Smooth muscle cell (in vitro differentiated cells): Measurements from ENCODE around the gene ROR2. TPM values are rescaled to one million over a fixed set of nuclear protein-coding genes. Genes with fewer than 3 reads are reported as not detected.
"Not testable (repeated sequence)": the region's sequence is repeated elsewhere in the genome, so short reads cannot be mapped to it uniquely, and the experiment has no call there.

ENCODE experiments used
- DNase-seq: peaks from one replicate; lab custom pipeline; 2025; ENCODE audit not compliant: unreplicated experiment; lab: John Stamatoyannopoulos, UW
- H2AFZ ChIP-seq: fragments of 200-600 bp; sonication (generic); 2 replicates; pipeline ENCODE4 v1.6.0; 2016; ENCODE audit warnings: antibody characterized with exemption, low read depth, mild to moderate bottlenecking
- H3F3A ChIP-seq: fragments of 200-600 bp; sonication (generic); 2 replicates; pipeline ENCODE4 v1.6.0; 2017; ENCODE audit warnings: antibody characterized with exemption, low read depth
- H3K27ac ChIP-seq: fragments of 200-600 bp; sonication (generic); 2 replicates; pipeline ENCODE4 v1.5.1; 2016; ENCODE audit warnings: low read depth, mild to moderate bottlenecking
- H3K27me3 ChIP-seq: fragments of 200-600 bp; sonication (generic); 2 replicates; pipeline ENCODE4 v1.6.1; 2016; ENCODE audit warnings: low read depth, mild to moderate bottlenecking
- H3K36me3 ChIP-seq: fragments of 200-600 bp; sonication (generic); 2 replicates; pipeline ENCODE4 v1.5.1; 2016; ENCODE audit warnings: low read depth
- H3K4me1 ChIP-seq: fragments of 200-600 bp; sonication (generic); 2 replicates; pipeline ENCODE4 v1.5.1; 2016; ENCODE audit warnings: low read depth
- H3K4me2 ChIP-seq: fragments of 200-600 bp; sonication (generic); 2 replicates; pipeline ENCODE4 v1.6.0; 2016; ENCODE audit warnings: mild to moderate bottlenecking
- H3K4me3 ChIP-seq: fragments of 200-600 bp; sonication (generic); 2 replicates; pipeline ENCODE4 v1.5.1; 2016; ENCODE audit warnings: mild to moderate bottlenecking
- H3K79me2 ChIP-seq: fragments of 200-600 bp; sonication (generic); 2 replicates; pipeline ENCODE4 v1.6.0; 2016; ENCODE audit warnings: low read depth, mild to moderate bottlenecking
- H3K9ac ChIP-seq: fragments of 200-600 bp; sonication (generic); 2 replicates; pipeline ENCODE4 v1.6.0; 2016; ENCODE audit warnings: low read depth
- H3K9me3 ChIP-seq: fragments of 200-600 bp; sonication (generic); replicated peaks from 2 replicates; pipeline ENCODE4 v1.5.1; 2016; ENCODE audit warnings: low read depth
- H4K20me1 ChIP-seq: fragments of 200-600 bp; sonication (generic); 2 replicates; pipeline ENCODE4 v1.6.0; 2016; ENCODE audit warnings: low read depth
- CTCF ChIP-seq: fragments of 200-600 bp; sonication (generic); IDR thresholded peaks from 2 replicates; pipeline ENCODE4 v1.5.1; 2017; ENCODE audit warnings: borderline replicate concordance, mild to moderate bottlenecking, antibody characterized with exemption; ENCODE audit not compliant: insufficient read depth, poor library complexity, severe bottlenecking
- WGBS: methylation state at CpG from one replicate; pipeline ENCODE4 v1.1.7; 2016; ENCODE audit warnings: low lambda C conversion rate; 5-methylcytosine and 5-hydroxymethylcytosine counted together
- polyA plus RNA-seq: library from polyadenylated mRNA; unstranded; fragments of >200 nt; fragmentation: Nextera tagmentation; extraction: Ambion mirVana; gene quantifications from 2 replicates; pipeline ENCODE4 v1.2.1, GENCODE V29; 2016
- total RNA-seq: library from RNA; depleted of rRNA; stranded (reverse); fragments of >200 nt; gene quantifications from 2 replicates; pipeline ENCODE4 v1.2.3, GENCODE V29; 2014

Gene ROR2
- total and polyA plus RNA-seq, 2 experiments from 2014 or later: 16.7 to 21.7 TPM

- Histone ChIP-seq H3K27me3 (no peaks in the 10 kb centered on the region), H3K4me3 (no peak overlapping the region), H3K4me1 (peaks cover 3% of the 10 kb centered on the region), H3K36me3 (no peaks in the 10 kb centered on the region), H3K9me3 (no peaks in the 10 kb centered on the region), H4K20me1 (peaks cover 42% of the 10 kb centered on the region), H3K9ac (no peak overlapping the region), H3K27ac (no peak overlapping the region), H3F3A (no peaks in the 10 kb centered on the region), H2AFZ (no peak overlapping the region), H3K4me2 (no peak overlapping the region), H3K79me2 (peaks cover 21% of the 10 kb centered on the region)
- TF ChIP-seq CTCF: no peak
- WGBS: 59% methylated on average over 6 of the region's 6 CpGs
- no peak for DNase-seq
These were observed 154.3 kb downstream of the ROR2 start for GRCh38 chr9:91795598-91796241.

GRCh38 chr9:91793371-91793770, 156.7 kb downstream of the ROR2 start:
- H3K27ac ChIP-seq, H3K4me1 ChIP-seq, H3K9ac ChIP-seq, DNase-seq, H3F3A ChIP-seq, H3K4me3 ChIP-seq, H3K4me2 ChIP-seq, H3K36me3 ChIP-seq, H3K9me3 ChIP-seq, H3K27me3 ChIP-seq, H2AFZ ChIP-seq: not testable (repeated sequence)
- 94% methylated on average over 5 of the region's 5 CpGs for WGBS
- peaks cover 26% of the 10 kb centered on the region for H3K79me2 ChIP-seq
- H4K20me1 ChIP-seq: peaks cover 35% of the 10 kb centered on the region

- Histone ChIP-seq H3K9me3 (no peaks in the 10 kb centered on the region), H3K4me2 (peak overlapping the region; percentile 37), H3F3A (no peaks in the 10 kb centered on the region), H3K9ac (no peak overlapping the region), H3K36me3 (no peaks in the 10 kb centered on the region), H2AFZ (no peak overlapping the region), H3K4me3 (no peak overlapping the region), H3K4me1 (peaks cover 3% of the 10 kb centered on the region), H3K79me2 (peaks cover 35% of the 10 kb centered on the region), H3K27ac (peak overlapping the region; percentile 34), H4K20me1 (peaks cover 28% of the 10 kb centered on the region), H3K27me3 (no peaks in the 10 kb centered on the region)
- no peak for TF ChIP-seq CTCF
- WGBS: 19% methylated on average over 4 of the region's 4 CpGs
- no peak for DNase-seq
These were observed 159.1 kb downstream of the ROR2 start for GRCh38 chr9:91790917-91791316.

GRCh38 chr9:91789941-91790340, 160.1 kb downstream of the ROR2 start:
- H3K9ac ChIP-seq: no peak overlapping the region
- H3K79me2 ChIP-seq: peaks cover 39% of the 10 kb centered on the region
- no peak overlapping the region for H2AFZ ChIP-seq
- TF ChIP-seq CTCF: no peak
- no peaks in the 10 kb centered on the region for H3K27me3 ChIP-seq
- no peak overlapping the region for H3K27ac ChIP-seq
- WGBS: 86% methylated on average over 3 of the region's 3 CpGs
- no peaks in the 10 kb centered on the region for H3K9me3 ChIP-seq
- H3K36me3 ChIP-seq: no peaks in the 10 kb centered on the region
- no peak for DNase-seq
- no peak overlapping the region for H3K4me2 ChIP-seq
- H3F3A ChIP-seq: no peaks in the 10 kb centered on the region
- H4K20me1 ChIP-seq: peaks cover 33% of the 10 kb centered on the region
- peaks cover 3% of the 10 kb centered on the region for H3K4me1 ChIP-seq
- H3K4me3 ChIP-seq: no peak overlapping the region
